HepG2 (cell line): ENCODE measurements around the gene FBXO41. TPM values are rescaled to one million over a fixed set of nuclear protein-coding genes. Genes with fewer than 3 reads are reported as not detected.

Experiments
- FOXJ3 ChIP-seq: sonication (generic); formaldehyde crosslinking; IDR thresholded peaks from 2 replicates; pipeline ENCODE4 v1.4.0; 2020; ENCODE audit warnings: missing genetic modification reagents, mild to moderate bottlenecking, borderline replicate concordance
- HDAC2 ChIP-seq: sonication (generic); formaldehyde crosslinking; IDR thresholded peaks from 2 replicates; pipeline ENCODE4 v1.4.0; 2020; ENCODE audit warnings: missing genetic modification reagents
- HDAC6 ChIP-seq: fragments of 200-600 bp; sonication (generic); IDR thresholded peaks from 2 replicates; pipeline ENCODE4 v1.7.0; 2017; ENCODE audit warnings: mild to moderate bottlenecking, antibody characterized with exemption, low read length, low read depth
- HNRNPK ChIP-seq: fragments of 200-400 bp; formaldehyde crosslinking; IDR thresholded peaks from 2 replicates; pipeline ENCODE4 v1.6.1; 2018; ENCODE audit warnings: low read length, low read depth, moderate library complexity, mild to moderate bottlenecking; ENCODE audit not compliant: poor library complexity, severe bottlenecking
- KAT7 ChIP-seq: IDR thresholded peaks from 2 replicates; pipeline ENCODE4 v1.6.1; 2018; ENCODE audit warnings: borderline replicate concordance, missing compliant biosample characterization
- NR2F2 ChIP-seq: IDR thresholded peaks from 2 replicates; pipeline ENCODE4 v1.6.1; 2012; ENCODE audit warnings: low read depth, inconsistent platforms, borderline replicate concordance
- SRY ChIP-seq: sonication (generic); formaldehyde crosslinking; IDR thresholded peaks from 2 replicates; pipeline ENCODE4 v1.8.0; 2022; ENCODE audit warnings: mild to moderate bottlenecking, missing genetic modification reagents
- U2AF2 ChIP-seq: fragments of 200-400 bp; formaldehyde crosslinking; IDR thresholded peaks from 2 replicates; pipeline ENCODE4 v1.6.1; 2017; ENCODE audit warnings: low read depth, mild to moderate bottlenecking, low read length
- ZNF235 ChIP-seq: sonication (generic); formaldehyde crosslinking; IDR thresholded peaks from 2 replicates; pipeline ENCODE4 v1.8.1; 2023; ENCODE audit warnings: mild to moderate bottlenecking, missing genetic modification reagents, borderline replicate concordance
- ZNF256 ChIP-seq: sonication (generic); formaldehyde crosslinking; conservative IDR thresholded peaks from 2 replicates; pipeline ENCODE4 v1.4.0; 2020; ENCODE audit warnings: missing genetic modification reagents
- ZNF747 ChIP-seq: sonication (generic); formaldehyde crosslinking; IDR thresholded peaks from 2 replicates; pipeline ENCODE4 v1.8.1; 2023; ENCODE audit warnings: missing genetic modification reagents, mild to moderate bottlenecking, borderline replicate concordance
- ZSCAN12 ChIP-seq: sonication (generic); formaldehyde crosslinking; IDR thresholded peaks from 2 replicates; pipeline ENCODE4 v1.9.0; 2021; ENCODE audit warnings: mild to moderate bottlenecking, missing genetic modification reagents
- polyA plus RNA-seq, 8 experiments: library from polyadenylated mRNA; depleted of rRNA in 3 of 8; stranded (reverse) in 7 of 8; unstranded in 1 of 8; fragments of >200 nt; fragmentation: Illumina TruSeq in 4 of 8; extraction: Trizol in 4 of 8; gene quantifications; 2 replicates each; pipeline versions ENCODE4 v1.2.1 to v1.2.3, GENCODE V29; 2011 to 2016; ENCODE audit warnings: low read depth in 4 of 8, missing spikeins in 1 of 8, mixed read lengths in 1 of 8; ENCODE audit not compliant: insufficient read depth in 1 of 8
- total RNA-seq, 5 experiments: library from RNA; depleted of rRNA; stranded (reverse); fragments of >200 nt; fragmentation: Illumina TruSeq; extraction: Trizol; gene quantifications; 2 replicates each; pipeline ENCODE4 v1.2.3, GENCODE V29; 2016; ENCODE audit warnings: low read depth in 1 of 5
- TF ChIP-seq, protein P1 (sequence below): sonication (generic); formaldehyde crosslinking; IDR thresholded peaks from 2 replicates; pipeline ENCODE4 v1.4.0; 2020; ENCODE audit warnings: missing genetic modification reagents; ENCODE audit errors: not compliant biosample characterization
- TF ChIP-seq, protein P2 (sequence below): sonication (generic); formaldehyde crosslinking; IDR thresholded peaks from 2 replicates; pipeline ENCODE4 v1.8.1; 2023; ENCODE audit warnings: mild to moderate bottlenecking, missing genetic modification reagents
- TF ChIP-seq, protein P3 (sequence below): sonication (generic); formaldehyde crosslinking; IDR thresholded peaks from 2 replicates; pipeline ENCODE4 v1.5.0; 2020; ENCODE audit warnings: mild to moderate bottlenecking, missing genetic modification reagents
- TF ChIP-seq, protein P4 (sequence below): sonication (generic); formaldehyde crosslinking; IDR thresholded peaks from 2 replicates; pipeline ENCODE4 v1.4.0; 2020; ENCODE audit warnings: missing genetic modification reagents
- TF ChIP-seq, protein P5 (sequence below): sonication (generic); formaldehyde crosslinking; IDR thresholded peaks from 2 replicates; pipeline ENCODE4 v1.8.0; 2022; ENCODE audit warnings: low read depth, missing genetic modification reagents
- TF ChIP-seq, protein P6 (sequence below): sonication (generic); formaldehyde crosslinking; IDR thresholded peaks from 2 replicates; pipeline ENCODE4 v1.5.1; 2020; ENCODE audit warnings: mild to moderate bottlenecking, missing genetic modification reagents, moderate library complexity

FBXO41 gene
- total and polyA plus RNA-seq, 2 of the 13 experiments (the other 11 are each of a cell fraction or from before 2014, with no cell fraction given): 4.2 to 10.3 TPM

DNA sequence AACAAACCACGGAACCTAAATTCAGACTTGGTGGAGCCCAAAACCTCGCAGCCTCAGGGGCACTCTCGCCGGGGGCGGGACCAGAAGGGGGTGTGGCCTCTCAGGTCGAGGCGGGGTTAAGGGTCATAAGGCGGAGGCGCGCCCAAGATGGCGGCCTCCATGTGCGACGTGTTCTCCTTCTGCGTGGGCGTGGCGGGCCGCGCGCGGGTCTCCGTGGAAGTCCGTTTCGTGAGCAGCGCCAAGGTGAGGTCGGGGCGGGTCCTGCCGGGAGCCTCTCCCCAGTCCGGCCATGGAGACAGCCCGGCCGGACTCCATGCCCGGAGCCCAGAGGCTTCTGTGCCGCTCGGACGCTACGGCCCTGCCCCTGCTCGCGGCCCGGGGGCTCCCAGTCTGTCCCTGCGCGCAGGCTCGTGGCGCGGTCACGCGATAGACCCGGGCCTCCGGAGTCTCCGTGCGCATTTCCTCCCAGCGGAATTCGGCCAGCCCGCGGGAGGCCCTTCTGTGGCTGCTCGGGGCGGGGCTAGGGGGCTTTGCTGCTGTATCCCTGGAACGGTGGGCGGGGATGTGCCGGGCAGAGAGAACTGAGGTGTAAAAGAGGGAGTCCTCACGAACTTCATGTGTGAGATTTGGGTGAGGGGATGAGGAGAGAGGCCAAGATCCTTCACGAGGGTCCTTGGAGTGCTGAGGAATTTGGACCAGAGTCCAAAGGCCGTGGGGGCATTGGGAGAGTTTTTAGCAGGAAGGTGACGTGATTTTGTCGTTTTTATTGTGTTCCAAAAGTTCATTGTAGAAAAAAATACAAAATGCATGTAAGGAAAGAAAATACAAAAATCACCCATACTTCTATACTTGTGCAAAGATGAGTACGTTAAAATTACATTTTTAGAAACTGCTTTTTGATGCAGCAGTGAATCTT is 69.9 kb downstream of the FBXO41 start, which contains the start of gene SMYD5 (continued):
- TF ChIP-seq KAT7 (CRISPR knock-in tag): peak; percentile 35; the same call in 1 of the 2 replicates
- TF ChIP-seq, protein P1, sequence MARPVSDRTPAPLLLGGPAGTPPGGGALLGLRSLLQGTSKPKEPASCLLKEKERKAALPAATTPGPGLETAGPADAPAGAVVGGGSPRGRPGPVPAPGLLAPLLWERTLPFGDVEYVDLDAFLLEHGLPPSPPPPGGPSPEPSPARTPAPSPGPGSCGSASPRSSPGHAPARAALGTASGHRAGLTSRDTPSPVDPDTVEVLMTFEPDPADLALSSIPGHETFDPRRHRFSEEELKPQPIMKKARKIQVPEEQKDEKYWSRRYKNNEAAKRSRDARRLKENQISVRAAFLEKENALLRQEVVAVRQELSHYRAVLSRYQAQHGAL (CRISPR knock-in tag): peak; percentile 53
- no peak for TF ChIP-seq HDAC6
- TF ChIP-seq, protein P2, sequence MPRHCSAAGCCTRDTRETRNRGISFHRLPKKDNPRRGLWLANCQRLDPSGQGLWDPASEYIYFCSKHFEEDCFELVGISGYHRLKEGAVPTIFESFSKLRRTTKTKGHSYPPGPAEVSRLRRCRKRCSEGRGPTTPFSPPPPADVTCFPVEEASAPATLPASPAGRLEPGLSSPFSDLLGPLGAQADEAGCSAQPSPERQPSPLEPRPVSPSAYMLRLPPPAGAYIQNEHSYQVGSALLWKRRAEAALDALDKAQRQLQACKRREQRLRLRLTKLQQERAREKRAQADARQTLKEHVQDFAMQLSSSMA (CRISPR knock-in tag): no peak; the same call in 1 of the 2 replicates
- peak; percentile 80 for TF ChIP-seq SRY (CRISPR knock-in tag)
- peak; percentile 76 for TF ChIP-seq HDAC2 (CRISPR knock-in tag)
- TF ChIP-seq, protein P3, sequence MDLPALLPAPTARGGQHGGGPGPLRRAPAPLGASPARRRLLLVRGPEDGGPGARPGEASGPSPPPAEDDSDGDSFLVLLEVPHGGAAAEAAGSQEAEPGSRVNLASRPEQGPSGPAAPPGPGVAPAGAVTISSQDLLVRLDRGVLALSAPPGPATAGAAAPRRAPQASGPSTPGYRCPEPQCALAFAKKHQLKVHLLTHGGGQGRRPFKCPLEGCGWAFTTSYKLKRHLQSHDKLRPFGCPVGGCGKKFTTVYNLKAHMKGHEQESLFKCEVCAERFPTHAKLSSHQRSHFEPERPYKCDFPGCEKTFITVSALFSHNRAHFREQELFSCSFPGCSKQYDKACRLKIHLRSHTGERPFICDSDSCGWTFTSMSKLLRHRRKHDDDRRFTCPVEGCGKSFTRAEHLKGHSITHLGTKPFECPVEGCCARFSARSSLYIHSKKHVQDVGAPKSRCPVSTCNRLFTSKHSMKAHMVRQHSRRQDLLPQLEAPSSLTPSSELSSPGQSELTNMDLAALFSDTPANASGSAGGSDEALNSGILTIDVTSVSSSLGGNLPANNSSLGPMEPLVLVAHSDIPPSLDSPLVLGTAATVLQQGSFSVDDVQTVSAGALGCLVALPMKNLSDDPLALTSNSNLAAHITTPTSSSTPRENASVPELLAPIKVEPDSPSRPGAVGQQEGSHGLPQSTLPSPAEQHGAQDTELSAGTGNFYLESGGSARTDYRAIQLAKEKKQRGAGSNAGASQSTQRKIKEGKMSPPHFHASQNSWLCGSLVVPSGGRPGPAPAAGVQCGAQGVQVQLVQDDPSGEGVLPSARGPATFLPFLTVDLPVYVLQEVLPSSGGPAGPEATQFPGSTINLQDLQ: peak; percentile 98
- TF ChIP-seq ZSCAN12 (CRISPR knock-in tag): peak; percentile 80; the same call in 1 of the 2 replicates
- peak; percentile 80 for TF ChIP-seq ZNF235 (CRISPR knock-in tag)
- TF ChIP-seq, protein P4, sequence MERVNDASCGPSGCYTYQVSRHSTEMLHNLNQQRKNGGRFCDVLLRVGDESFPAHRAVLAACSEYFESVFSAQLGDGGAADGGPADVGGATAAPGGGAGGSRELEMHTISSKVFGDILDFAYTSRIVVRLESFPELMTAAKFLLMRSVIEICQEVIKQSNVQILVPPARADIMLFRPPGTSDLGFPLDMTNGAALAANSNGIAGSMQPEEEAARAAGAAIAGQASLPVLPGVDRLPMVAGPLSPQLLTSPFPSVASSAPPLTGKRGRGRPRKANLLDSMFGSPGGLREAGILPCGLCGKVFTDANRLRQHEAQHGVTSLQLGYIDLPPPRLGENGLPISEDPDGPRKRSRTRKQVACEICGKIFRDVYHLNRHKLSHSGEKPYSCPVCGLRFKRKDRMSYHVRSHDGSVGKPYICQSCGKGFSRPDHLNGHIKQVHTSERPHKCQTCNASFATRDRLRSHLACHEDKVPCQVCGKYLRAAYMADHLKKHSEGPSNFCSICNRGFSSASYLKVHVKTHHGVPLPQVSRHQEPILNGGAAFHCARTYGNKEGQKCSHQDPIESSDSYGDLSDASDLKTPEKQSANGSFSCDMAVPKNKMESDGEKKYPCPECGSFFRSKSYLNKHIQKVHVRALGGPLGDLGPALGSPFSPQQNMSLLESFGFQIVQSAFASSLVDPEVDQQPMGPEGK (CRISPR knock-in tag): peak; percentile 67
- peak; percentile 82 for TF ChIP-seq NR2F2
- peak; percentile 76 for TF ChIP-seq HNRNPK
- TF ChIP-seq, protein P5, sequence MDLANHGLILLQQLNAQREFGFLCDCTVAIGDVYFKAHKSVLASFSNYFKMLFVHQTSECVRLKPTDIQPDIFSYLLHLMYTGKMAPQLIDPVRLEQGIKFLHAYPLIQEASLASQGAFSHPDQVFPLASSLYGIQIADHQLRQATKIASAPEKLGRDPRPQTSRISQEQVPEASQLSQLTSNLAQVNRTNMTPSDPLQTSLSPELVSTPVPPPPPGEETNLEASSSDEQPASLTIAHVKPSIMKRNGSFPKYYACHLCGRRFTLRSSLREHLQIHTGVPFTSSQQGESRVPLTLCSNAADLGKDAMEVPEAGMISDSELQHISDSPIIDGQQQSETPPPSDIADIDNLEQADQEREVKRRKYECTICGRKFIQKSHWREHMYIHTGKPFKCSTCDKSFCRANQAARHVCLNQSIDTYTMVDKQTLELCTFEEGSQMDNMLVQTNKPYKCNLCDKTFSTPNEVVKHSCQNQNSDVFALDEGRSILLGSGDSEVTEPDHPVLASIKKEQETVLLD (CRISPR knock-in tag): no peak; the same call in 1 of the 2 replicates
- TF ChIP-seq, protein P6, sequence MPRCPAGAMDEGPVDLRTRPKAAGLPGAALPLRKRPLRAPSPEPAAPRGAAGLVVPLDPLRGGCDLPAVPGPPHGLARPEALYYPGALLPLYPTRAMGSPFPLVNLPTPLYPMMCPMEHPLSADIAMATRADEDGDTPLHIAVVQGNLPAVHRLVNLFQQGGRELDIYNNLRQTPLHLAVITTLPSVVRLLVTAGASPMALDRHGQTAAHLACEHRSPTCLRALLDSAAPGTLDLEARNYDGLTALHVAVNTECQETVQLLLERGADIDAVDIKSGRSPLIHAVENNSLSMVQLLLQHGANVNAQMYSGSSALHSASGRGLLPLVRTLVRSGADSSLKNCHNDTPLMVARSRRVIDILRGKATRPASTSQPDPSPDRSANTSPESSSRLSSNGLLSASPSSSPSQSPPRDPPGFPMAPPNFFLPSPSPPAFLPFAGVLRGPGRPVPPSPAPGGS (CRISPR knock-in tag): peak; percentile 72; the same call in 1 of the 2 replicates
- TF ChIP-seq ZNF747: peak; percentile 44; the same call in 1 of the 2 replicates
- TF ChIP-seq ZNF256 (CRISPR knock-in tag): peak; percentile 40; the same call in 1 of the 2 replicates
- no peak for TF ChIP-seq U2AF2
- TF ChIP-seq FOXJ3 (CRISPR knock-in tag): peak; percentile 8; the same call in 1 of the 2 replicates
